ENCODE results near the gene GSTM2. TPM values are rescaled to one million over a fixed set of nuclear protein-coding genes. Genes with fewer than 3 reads are reported as not detected.

GSTM2 gene
- total RNA-seq, 1 donor from 2014 or later: 35.7 TPM

DNA sequence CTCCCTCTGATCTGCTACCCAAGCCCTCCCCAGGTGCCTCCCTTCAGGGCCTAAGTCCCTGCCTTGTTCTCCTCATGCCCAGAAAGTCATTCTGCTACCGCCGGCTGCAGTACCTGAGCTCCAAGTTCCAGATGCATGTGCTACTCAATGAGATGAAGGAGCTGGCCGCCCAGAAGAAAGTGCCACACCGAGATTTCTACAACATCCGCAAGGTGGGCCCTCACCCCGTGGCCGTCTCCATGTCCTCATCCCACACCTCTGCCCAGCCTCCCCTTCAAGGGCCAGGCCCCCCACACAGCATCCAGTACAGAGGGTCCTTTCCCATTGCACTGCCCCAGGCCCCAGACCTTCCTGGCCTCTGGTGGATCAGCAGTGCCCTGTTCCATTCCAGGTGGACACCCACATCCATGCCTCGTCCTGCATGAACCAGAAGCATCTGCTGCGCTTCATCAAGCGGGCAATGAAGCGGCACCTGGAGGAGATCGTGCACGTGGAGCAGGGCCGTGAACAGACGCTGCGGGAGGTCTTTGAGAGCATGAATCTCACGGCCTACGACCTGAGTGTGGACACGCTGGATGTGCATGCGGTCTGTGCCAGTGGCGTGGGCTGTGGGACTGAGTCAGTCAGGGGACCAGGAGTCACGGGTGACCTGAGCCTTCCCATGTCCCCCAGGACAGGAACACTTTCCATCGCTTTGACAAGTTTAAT is 40.0 kb upstream of the GSTM2 start:
- intact Hi-C loops (cut with DNase I): no loop called here
- peaks cover 20% of the 10 kb centered on the region for H3K4me1 ChIP-seq
- no peak for ATAC-seq

DNA sequence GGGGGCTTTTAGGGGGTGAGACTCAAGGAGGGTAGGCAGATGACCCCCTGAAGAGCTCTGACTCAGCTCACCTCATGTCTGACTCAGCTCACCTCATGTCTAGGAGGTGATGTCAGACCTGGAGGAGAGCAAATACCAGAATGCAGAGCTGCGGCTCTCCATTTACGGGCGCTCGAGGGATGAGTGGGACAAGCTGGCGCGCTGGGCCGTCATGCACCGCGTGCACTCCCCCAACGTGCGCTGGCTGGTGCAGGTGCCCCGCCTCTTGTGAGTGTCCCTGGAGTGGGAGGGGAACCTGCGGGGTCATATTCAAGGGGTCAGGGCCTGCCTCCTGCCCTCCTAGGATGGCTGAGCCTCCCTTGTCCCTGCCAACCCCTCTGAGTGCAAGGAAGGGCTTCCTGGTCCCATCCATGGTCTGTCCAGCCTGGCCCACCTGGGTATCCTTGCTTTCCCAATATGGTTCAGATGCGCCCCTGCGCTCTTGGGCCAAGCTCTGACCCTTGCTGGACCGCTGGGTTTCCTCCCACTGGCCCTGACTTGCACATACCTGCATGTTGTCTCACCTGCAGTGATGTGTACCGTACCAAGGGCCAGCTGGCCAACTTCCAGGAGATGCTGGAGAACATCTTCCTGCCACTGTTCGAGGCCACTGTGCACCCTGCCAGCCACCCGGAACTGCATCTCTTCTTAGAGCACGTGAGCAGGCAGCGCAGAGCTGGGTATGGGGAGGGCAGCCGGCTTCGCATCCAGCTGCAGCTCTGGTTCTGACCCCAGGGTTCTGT is 39.1 kb upstream of the GSTM2 start:
- Histone ChIP-seq H3K4me1 (peaks cover 15% of the 10 kb centered on the region), H3K27me3 (ENCODE audit: low read depth) (no peaks in the 10 kb centered on the region), H3K4me3 (no peak overlapping the region), H3K27ac (no peak overlapping the region), H3K9me3 (no peaks in the 10 kb centered on the region), H3K36me3 (peaks cover 51% of the 10 kb centered on the region)
- DNase-seq: no peak
- intact Hi-C loops (cut with DNase I): no loop called here
- TF ChIP-seq, protein P1, sequence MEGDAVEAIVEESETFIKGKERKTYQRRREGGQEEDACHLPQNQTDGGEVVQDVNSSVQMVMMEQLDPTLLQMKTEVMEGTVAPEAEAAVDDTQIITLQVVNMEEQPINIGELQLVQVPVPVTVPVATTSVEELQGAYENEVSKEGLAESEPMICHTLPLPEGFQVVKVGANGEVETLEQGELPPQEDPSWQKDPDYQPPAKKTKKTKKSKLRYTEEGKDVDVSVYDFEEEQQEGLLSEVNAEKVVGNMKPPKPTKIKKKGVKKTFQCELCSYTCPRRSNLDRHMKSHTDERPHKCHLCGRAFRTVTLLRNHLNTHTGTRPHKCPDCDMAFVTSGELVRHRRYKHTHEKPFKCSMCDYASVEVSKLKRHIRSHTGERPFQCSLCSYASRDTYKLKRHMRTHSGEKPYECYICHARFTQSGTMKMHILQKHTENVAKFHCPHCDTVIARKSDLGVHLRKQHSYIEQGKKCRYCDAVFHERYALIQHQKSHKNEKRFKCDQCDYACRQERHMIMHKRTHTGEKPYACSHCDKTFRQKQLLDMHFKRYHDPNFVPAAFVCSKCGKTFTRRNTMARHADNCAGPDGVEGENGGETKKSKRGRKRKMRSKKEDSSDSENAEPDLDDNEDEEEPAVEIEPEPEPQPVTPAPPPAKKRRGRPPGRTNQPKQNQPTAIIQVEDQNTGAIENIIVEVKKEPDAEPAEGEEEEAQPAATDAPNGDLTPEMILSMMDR (IDR thresholded peaks at IDR 0.05): no peak
- no peak for ATAC-seq

More for the DNA sequence above, 40.0 kb upstream of the GSTM2 start:
- peaks cover 51% of the 10 kb centered on the region for H3K36me3 ChIP-seq
- H3K27me3 ChIP-seq (ENCODE audit: low read depth): no peaks in the 10 kb centered on the region
- no peak overlapping the region for H3K27ac ChIP-seq
- no peak for DNase-seq
- H3K9me3 ChIP-seq: no peaks in the 10 kb centered on the region
- TF ChIP-seq, protein P1 (IDR thresholded peaks at IDR 0.05): no peak
- H3K4me3 ChIP-seq: no peak overlapping the region

DNA sequence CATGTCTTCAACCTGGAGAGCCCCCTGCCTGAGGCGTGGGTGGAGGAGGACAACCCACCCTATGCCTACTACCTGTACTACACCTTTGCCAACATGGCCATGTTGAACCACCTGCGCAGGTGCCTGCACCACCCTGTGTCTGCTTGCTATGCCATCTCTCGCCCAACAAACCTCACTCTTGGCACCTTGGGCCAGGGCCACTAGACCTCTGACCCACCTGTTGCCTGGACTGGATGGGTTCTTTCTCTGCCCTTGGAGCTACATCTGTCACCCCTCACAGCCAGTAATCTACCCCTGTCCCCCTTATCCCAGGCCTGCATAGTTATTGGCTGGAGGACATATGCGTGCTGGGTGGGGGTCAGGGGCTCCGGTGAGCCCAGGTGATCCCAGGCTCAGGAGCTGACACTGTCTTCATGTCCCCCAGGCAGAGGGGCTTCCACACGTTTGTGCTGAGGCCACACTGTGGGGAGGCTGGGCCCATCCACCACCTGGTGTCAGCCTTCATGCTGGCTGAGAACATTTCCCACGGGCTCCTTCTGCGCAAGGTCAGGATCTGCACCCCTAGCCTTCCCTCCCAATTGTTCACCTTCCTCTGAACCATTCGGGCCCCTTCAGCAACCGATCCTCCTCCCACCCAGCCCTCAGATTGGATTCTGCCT is 38.4 kb upstream of the GSTM2 start:
- H3K36me3 ChIP-seq: peaks cover 51% of the 10 kb centered on the region
- TF ChIP-seq, protein P1 (IDR thresholded peaks at IDR 0.05): no peak
- intact Hi-C loops (cut with DNase I): loop anchor here (10.0 kb wide), 1 partner anchor 85 kb away; the partner anchor contains the start of gene GNAI3

DNA sequence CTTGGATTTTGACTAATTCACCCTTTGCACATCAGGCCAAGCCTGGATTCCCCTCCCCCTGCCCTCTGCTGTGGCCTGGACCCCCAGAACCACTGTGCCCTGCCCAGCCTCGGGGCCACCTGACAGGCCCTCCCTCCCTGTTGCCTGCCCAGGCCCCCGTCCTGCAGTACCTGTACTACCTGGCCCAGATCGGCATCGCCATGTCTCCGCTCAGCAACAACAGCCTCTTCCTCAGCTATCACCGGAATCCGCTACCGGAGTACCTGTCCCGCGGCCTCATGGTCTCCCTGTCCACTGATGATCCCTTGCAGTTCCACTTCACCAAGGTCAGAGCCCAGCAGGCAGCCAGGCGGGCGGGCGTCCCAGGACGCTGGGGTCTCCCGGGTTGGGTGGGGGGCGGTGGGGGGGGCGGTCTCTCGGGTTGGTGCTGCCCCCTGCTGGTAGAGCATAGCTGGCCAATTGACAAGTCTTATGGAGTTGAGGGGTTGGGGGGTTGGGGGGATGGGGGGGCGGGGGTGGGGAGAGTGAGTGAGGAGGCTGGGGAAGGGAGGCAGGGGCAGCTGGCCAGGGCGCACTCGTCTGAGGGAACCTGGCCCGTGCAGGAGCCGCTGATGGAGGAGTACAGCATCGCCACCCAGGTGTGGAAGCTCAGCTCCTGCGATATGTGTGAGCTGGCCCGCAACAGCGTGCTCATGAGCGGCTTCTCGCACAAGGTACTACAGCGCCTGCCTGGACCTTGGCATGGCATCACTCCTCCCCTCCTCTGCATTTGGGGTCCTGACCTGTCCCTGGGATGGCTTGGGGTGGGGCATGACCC is 37.6 kb upstream of the GSTM2 start:
- intact Hi-C loops (cut with DNase I): loop anchor here (10.0 kb wide), 1 partner anchor 85 kb away; the partner anchor contains the start of gene GNAI3
- peaks cover 5% of the 10 kb centered on the region for H3K4me1 ChIP-seq
- H3K27me3 ChIP-seq (ENCODE audit: low read depth): no peaks in the 10 kb centered on the region
- H3K4me3 ChIP-seq: no peak overlapping the region
- peaks cover 51% of the 10 kb centered on the region for H3K36me3 ChIP-seq
- DNase-seq (no peak), ATAC-seq (peak in 1 of 2 donors; percentile 9)
- H3K9me3 ChIP-seq: no peaks in the 10 kb centered on the region
- TF ChIP-seq, protein P1 (IDR thresholded peaks at IDR 0.05): peak; percentile 31
- no peak overlapping the region for H3K27ac ChIP-seq

More for the DNA sequence above, 38.4 kb upstream of the GSTM2 start:
- peaks cover 7% of the 10 kb centered on the region for H3K4me1 ChIP-seq
- no peaks in the 10 kb centered on the region for H3K9me3 ChIP-seq
- DNase-seq (no peak), ATAC-seq (no peak)
- H3K27me3 ChIP-seq (ENCODE audit: low read depth): no peaks in the 10 kb centered on the region
- H3K4me3 ChIP-seq: no peak overlapping the region
- no peak overlapping the region for H3K27ac ChIP-seq

All from lower lobe of right lung (tissue), 2 donors.